Measurements from ENCODE around the gene GPR176.
"Not testable (repeated sequence)": the region's sequence is repeated elsewhere in the genome, so short reads cannot be mapped to it uniquely, and the experiment has no call there.

The GPR176 gene

GRCh38 chr15:39908186-39908585 lies 11.9 kb downstream of the GPR176 start:
- no peak for TF ChIP-seq CTCF (IDR thresholded peaks at IDR 0.05; ENCODE audit: extremely low read depth, missing control alignments)
- DNase-seq (ENCODE audit: low spot score) = no peak

GRCh38 chr15:39907216-39907615 lies 12.8 kb downstream of the GPR176 start:
- TF ChIP-seq CTCF (IDR thresholded peaks at IDR 0.05; ENCODE audit: extremely low read depth, missing control alignments) = no peak
- no peak for DNase-seq (ENCODE audit: low spot score)

GRCh38 chr15:39904115-39904514 lies 16.0 kb downstream of the GPR176 start:
- DNase-seq (ENCODE audit: low spot score) = no peak
- no peak for TF ChIP-seq CTCF (IDR thresholded peaks at IDR 0.05; ENCODE audit: extremely low read depth, missing control alignments)

GRCh38 chr15:39898317-39898716 lies 21.7 kb downstream of the GPR176 start:
- DNase-seq (ENCODE audit: low spot score) = no peak
- no peak for TF ChIP-seq CTCF (IDR thresholded peaks at IDR 0.05; ENCODE audit: extremely low read depth, missing control alignments)

GRCh38 chr15:39896846-39897245 lies 23.2 kb downstream of the GPR176 start:
- no peak for DNase-seq (ENCODE audit: low spot score)
- TF ChIP-seq CTCF (IDR thresholded peaks at IDR 0.05; ENCODE audit: extremely low read depth, missing control alignments) = no peak

GRCh38 chr15:39896101-39896500 lies 24.0 kb downstream of the GPR176 start:
- TF ChIP-seq CTCF (IDR thresholded peaks at IDR 0.05; ENCODE audit: extremely low read depth, missing control alignments) = no peak
- DNase-seq (ENCODE audit: low spot score) = no peak

- not testable (repeated sequence) for DNase-seq (ENCODE audit: low spot score)
Observed at GRCh38 chr15:39893051-39893450, 27.0 kb downstream of the GPR176 start.

- no peak for TF ChIP-seq CTCF (IDR thresholded peaks at IDR 0.05; ENCODE audit: extremely low read depth, missing control alignments)
- no peak for DNase-seq (ENCODE audit: low spot score)
Observed at GRCh38 chr15:39892418-39892817, 27.6 kb downstream of the GPR176 start.
